GM12878 (cell line): Measurements from ENCODE around the gene DNHD1. TPM values are rescaled to one million over a fixed set of nuclear protein-coding genes. Genes with fewer than 3 reads are reported as not detected.
A peak's percentile ranks its signal among the peaks of the same experiment; 100 is the strongest.

Experiments used
- ATAC-seq: fragments of 200-7000 bp; cut with Tn5 transposase; 3 replicates; pipeline ENCODE4 v1.9.1; 2020; ENCODE audit warnings: mild to moderate bottlenecking, moderate library complexity
- BruUV-seq: library from RNA; stranded (reverse); fragments of 400-500 nt; replicated peaks from 2 replicates; lab custom pipeline; 2021; lab: Mats Ljungman, UMichigan
- CTCF ChIA-PET: fragments of 300-600 bp; sonication (Branson Sonifier 250); formaldehyde crosslinking; extraction: SDS; loops from one replicate; lab custom pipeline; 2021; ENCODE audit warnings: inconsistent platforms; lab: Yijun Ruan, JAX
- POLR2A ChIA-PET: fragments of 350-600 bp; formaldehyde crosslinking; extraction: SDS; loops from one replicate; lab custom pipeline; 2021; ENCODE audit warnings: inconsistent platforms; lab: Charles Lee
- RAD21 ChIA-PET: fragments of 300-600 bp; sonication (Branson Sonifier 250); formaldehyde crosslinking; loops from one replicate; lab custom pipeline; 2023; ENCODE audit warnings: antibody characterized with exemption; ENCODE audit not compliant: unreplicated experiment; lab: Charles Lee
- SMC1A ChIA-PET: fragments of 300-600 bp; sonication (Branson Sonifier 250); formaldehyde crosslinking; loops from one replicate; lab custom pipeline; 2023; ENCODE audit not compliant: unreplicated experiment, uncharacterized antibody; lab: Charles Lee
- DNase-seq: peaks from one replicate; pipeline ENCODE4 v3.0.0-alpha.2; 2011; ENCODE audit warnings: low read depth, low spot score
- FAIRE-seq: peaks from 3 replicates; lab custom pipeline; 2011; peaks lifted over from hg19 to GRCh38; lab: Jason Lieb, UNC
- H2AFZ ChIP-seq: 2 replicates; pipeline ENCODE4 v1.6.0; 2011; ENCODE audit warnings: low read depth, low read length, control low read depth; ENCODE audit not compliant: control insufficient read depth
- H3K27ac ChIP-seq: 2 replicates; pipeline ENCODE4 v1.5.1; 2011; ENCODE audit warnings: control low read depth; ENCODE audit not compliant: control insufficient read depth, insufficient read depth
- H3K27me3 ChIP-seq, 2 experiments: replicated peaks in 1 of 2; 2 replicates each; pipeline versions ENCODE4 v1.6.0 to v1.6.1; 2011; ENCODE audit warnings: low read length in 1 of 2; ENCODE audit not compliant: control insufficient read depth in 2 of 2, insufficient read depth in 2 of 2
- H3K36me3 ChIP-seq, 2 experiments: 2 replicates each; pipeline ENCODE4 v1.5.1; 2011; ENCODE audit warnings: low read length in 1 of 2; ENCODE audit not compliant: control insufficient read depth in 2 of 2, insufficient read depth in 2 of 2
- H3K4me1 ChIP-seq: 2 replicates; pipeline ENCODE4 v1.6.1; 2011; ENCODE audit warnings: mild to moderate bottlenecking, low read length, moderate library complexity, mixed read lengths; ENCODE audit not compliant: control insufficient read depth, insufficient read depth
- H3K4me2 ChIP-seq: 2 replicates; pipeline ENCODE4 v1.6.0; 2011; ENCODE audit warnings: control low read depth; ENCODE audit not compliant: control insufficient read depth, insufficient read depth
- H3K4me3 ChIP-seq: fragments of 200-600 bp; sonication (generic); 2 replicates; pipeline ENCODE4 v1.5.1; 2016
- H3K79me2 ChIP-seq: 2 replicates; pipeline ENCODE4 v1.6.0; 2011; ENCODE audit warnings: low read length; ENCODE audit not compliant: control insufficient read depth, insufficient read depth
- H3K9ac ChIP-seq: 2 replicates; pipeline ENCODE4 v1.8.0; 2011; ENCODE audit warnings: low read length, control low read depth, mixed read lengths; ENCODE audit not compliant: control insufficient read depth, insufficient read depth
- H3K9me3 ChIP-seq: replicated peaks from 3 replicates; pipeline ENCODE4 v1.5.1; 2011; ENCODE audit warnings: mild to moderate bottlenecking, low read length; ENCODE audit not compliant: control insufficient read depth, insufficient read depth
- H4K20me1 ChIP-seq: 2 replicates; pipeline ENCODE4 v1.6.0; 2011; ENCODE audit not compliant: control insufficient read depth, insufficient read depth
- CBX3 ChIP-seq: fragments of 200-600 bp; sonication (generic); IDR thresholded peaks from 2 replicates; pipeline ENCODE4 v1.6.1; 2016; ENCODE audit warnings: low read depth, borderline replicate concordance
- FOXK2 ChIP-seq: fragments of 450-650 bp; IDR thresholded peaks from 2 replicates; pipeline ENCODE4 v1.6.1; 2017; ENCODE audit warnings: mild to moderate bottlenecking, moderate library complexity
- NKRF ChIP-seq: fragments of 450-650 bp; conservative IDR thresholded peaks from 2 replicates; pipeline ENCODE4 v1.6.1; 2017; ENCODE audit warnings: mild to moderate bottlenecking, moderate library complexity
- PML ChIP-seq: IDR thresholded peaks from 2 replicates; pipeline ENCODE4 v1.6.1; 2012; ENCODE audit warnings: low read length, inconsistent platforms
- POLR2A ChIP-seq: IDR thresholded peaks from 2 replicates; pipeline ENCODE4 v1.6.1; 2011; ENCODE audit warnings: low read depth, mild to moderate bottlenecking, low read length
- SIX5 ChIP-seq: IDR thresholded peaks from 2 replicates; pipeline ENCODE4 v1.6.1; 2011; ENCODE audit warnings: mild to moderate bottlenecking, low read depth, low read length, moderate library complexity; ENCODE audit not compliant: severe bottlenecking
- SUPT20H ChIP-seq: IDR thresholded peaks from 2 replicates; pipeline ENCODE4 v1.6.1; 2011; ENCODE audit warnings: low read depth, mild to moderate bottlenecking, low read length, moderate library complexity, borderline replicate concordance; ENCODE audit not compliant: control insufficient read depth
- ZSCAN29 ChIP-seq: fragments of 450-650 bp; IDR thresholded peaks from 2 replicates; pipeline ENCODE4 v1.6.1; 2017; ENCODE audit warnings: mild to moderate bottlenecking, moderate library complexity
- WGBS: methylation state at CpG from one replicate; pipeline ENCODE4 v1.1.6; 2016; ENCODE audit warnings: low lambda C conversion rate; ENCODE audit not compliant: insufficient replicate concordance, insufficient coverage; ENCODE audit errors: missing lambda C conversion rate; 5-methylcytosine and 5-hydroxymethylcytosine counted together
- in situ Hi-C: fragments of 300-500 bp; cut with MboI; formaldehyde crosslinking; loops from 9 replicates; pipeline ENCODE4 v1.14.3; 2018; ENCODE audit warnings: mixed read lengths
- intact Hi-C: fragments of 100-400 bp; cut with micrococcal nuclease; formaldehyde crosslinking; loops from one replicate; pipeline ENCODE4 v1.14.2; 2022; ENCODE audit not compliant: unreplicated experiment
- polyA plus RNA-seq, 11 experiments: library from polyadenylated mRNA; depleted of rRNA in 4 of 11; unstranded in 6 of 11; stranded (reverse) in 5 of 11; fragments of >200 nt; fragmentation: Nextera tagmentation in 4 of 11; fragmentation: Illumina TruSeq in 1 of 11; extraction: Ambion mirVana in 4 of 11; extraction: Trizol in 1 of 11; gene quantifications; 1 replicate in 1 of 11; 2 replicates in 10 of 11; pipeline versions ENCODE4 v1.2.1 to v1.2.3, GENCODE V29; 2011 to 2016; ENCODE audit warnings: inconsistent platforms in 2 of 11, missing spikeins in 2 of 11, low read depth in 1 of 11
- total RNA-seq, 4 experiments: library from RNA; depleted of rRNA in 3 of 4; stranded (reverse); fragments of >200 nt in 3 of 4; fragmentation: Illumina TruSeq in 1 of 4; extraction: Trizol in 1 of 4; gene quantifications; 2 replicates each; pipeline versions ENCODE4 v1.2.1 to v1.2.3, GENCODE V29; 2013 to 2021

DNHD1 gene
- total and polyA plus RNA-seq, 10 of the 15 experiments (the other 5 are each of a cell fraction or from before 2014, with no cell fraction given) = 0.99 to 16.9 (median 8.6) TPM

- POLR2A ChIA-PET = interaction anchor here (1.6 to 7.2 kb wide), 2 partner anchors 12 to 75 kb away, joined by 4 to 85 read pairs; partner anchors contain the start of genes MRPL17 and TPP1
- no peak for DNase-seq
- RAD21 ChIA-PET = interaction anchor here (0.9 kb wide), 1 partner anchor 10 kb away, joined by 6 read pairs; the partner anchor contains the start of gene TPP1
- intact Hi-C loops = loop anchor here (10.0 kb wide), 1 partner anchor 224 kb away; no protein-coding TSS in a partner anchor
- in situ Hi-C loops = loop anchor here (5.0 kb wide), 1 partner anchor 127 kb away; the partner anchor contains the start of genes ARFIP2 and TIMM10B
- no peak overlapping the region for H3K9ac ChIP-seq
- BruUV-seq = no TSS peak
- H3K4me1 ChIP-seq = peaks cover 38% of the 10 kb centered on the region
- H3K27me3 ChIP-seq = no peaks in the 10 kb centered on the region
- SMC1A ChIA-PET = interaction anchor here (2.6 kb wide), 1 partner anchor 9 kb away, joined by 19 read pairs; the partner anchor contains the start of gene TPP1
- FAIRE-seq = no peak
- no peaks in the 10 kb centered on the region for H3K9me3 ChIP-seq
- H3K36me3 ChIP-seq = peaks cover 23 to 28% of the 10 kb centered on the region in 2 experiments
- no peak overlapping the region for H3K4me2 ChIP-seq
- peaks cover 56% of the 10 kb centered on the region for H3K79me2 ChIP-seq
- no peak overlapping the region for H2AFZ ChIP-seq
- H3K27ac ChIP-seq = no peak overlapping the region
- no peak for ATAC-seq
- CTCF ChIA-PET = interaction anchor here (2.5 to 3.6 kb wide), 2 partner anchors 9 to 74 kb away, joined by 22 to 26 read pairs; partner anchors contain the start of genes MRPL17 and TPP1
- no peaks in the 10 kb centered on the region for H4K20me1 ChIP-seq
- WGBS = 98% methylated on average over 14 of the region's 14 CpGs
- no peak for TF ChIP-seq SIX5
- 0 out of 2 replicates have a peak, but pooled peaks have one; percentile 11 for TF ChIP-seq PML
- no peak overlapping the region for H3K4me3 ChIP-seq
Measured at GRCh38 chr11:6608726-6609501, 111.8 kb downstream of the DNHD1 start.

- in situ Hi-C loops = loop anchor here (5.0 to 10.0 kb wide), 2 partner anchors 127 to 915 kb away; partner anchors contain the start of genes ARFIP2 and TIMM10B
- no peak for FAIRE-seq
- SMC1A ChIA-PET = no interaction called here
- RAD21 ChIA-PET = interaction anchor here (0.9 kb wide), 1 partner anchor 9 kb away, joined by 6 read pairs; the partner anchor contains the start of gene TPP1
- Histone ChIP-seq H3K4me1 (peaks cover 38% of the 10 kb centered on the region), H3K4me3 (no peak overlapping the region), H3K27ac (no peak overlapping the region), H3K27me3 (no peaks in the 10 kb centered on the region), H3K36me3 (peaks cover 23 to 34% of the 10 kb centered on the region in 2 experiments), H3K9ac (no peak overlapping the region), H4K20me1 (no peaks in the 10 kb centered on the region), H2AFZ (no peak overlapping the region), H3K4me2 (no peak overlapping the region), H3K79me2 (peaks cover 49% of the 10 kb centered on the region), H3K9me3 (no peaks in the 10 kb centered on the region)
- WGBS = 100% methylated on average over 8 of the region's 8 CpGs
- TF ChIP-seq POLR2A (peak; percentile 45; the same call in 1 of the 2 replicates), CBX3 (no peak), FOXK2 (no peak), SUPT20H (no peak), ZSCAN29 (no peak), NKRF (no peak)
- no peak for ATAC-seq
- intact Hi-C loops = loop anchor here (5.0 to 10.0 kb wide), 3 partner anchors 138 to 915 kb away; no protein-coding TSS in a partner anchor
- BruUV-seq = TSS peak; percentile 9
- POLR2A ChIA-PET = interaction anchor here (1.4 to 7.2 kb wide), 3 partner anchors 12 to 74 kb away, joined by 3 to 85 read pairs (median 4); partner anchors contain the start of genes MRPL17 and TPP1
- CTCF ChIA-PET = interaction anchor here (3.6 kb wide), 1 partner anchor 9 kb away, joined by 26 read pairs; the partner anchor contains the start of gene TPP1
- DNase-seq = no peak
Measured at GRCh38 chr11:6609502-6610015, 112.5 kb downstream of the DNHD1 start.
